Fibroblast of the conjunctiva (primary cell): ENCODE results near the gene PRRX2.
"Not testable (repeated sequence)": the region's sequence is repeated elsewhere in the genome, so short reads cannot be mapped to it uniquely, and the experiment has no call there.

Experiments
- DNase-seq: peaks from one replicate; pipeline ENCODE4 v3.0.0-alpha.2; 2010; ENCODE audit warnings: low read depth

The PRRX2 gene

GRCh38 chr9:129735546-129735945, 70.1 kb downstream of the PRRX2 start:
- DNase-seq: no peak

GRCh38 chr9:129736334-129736733, 70.9 kb downstream of the PRRX2 start:
- no peak for DNase-seq

DNA sequence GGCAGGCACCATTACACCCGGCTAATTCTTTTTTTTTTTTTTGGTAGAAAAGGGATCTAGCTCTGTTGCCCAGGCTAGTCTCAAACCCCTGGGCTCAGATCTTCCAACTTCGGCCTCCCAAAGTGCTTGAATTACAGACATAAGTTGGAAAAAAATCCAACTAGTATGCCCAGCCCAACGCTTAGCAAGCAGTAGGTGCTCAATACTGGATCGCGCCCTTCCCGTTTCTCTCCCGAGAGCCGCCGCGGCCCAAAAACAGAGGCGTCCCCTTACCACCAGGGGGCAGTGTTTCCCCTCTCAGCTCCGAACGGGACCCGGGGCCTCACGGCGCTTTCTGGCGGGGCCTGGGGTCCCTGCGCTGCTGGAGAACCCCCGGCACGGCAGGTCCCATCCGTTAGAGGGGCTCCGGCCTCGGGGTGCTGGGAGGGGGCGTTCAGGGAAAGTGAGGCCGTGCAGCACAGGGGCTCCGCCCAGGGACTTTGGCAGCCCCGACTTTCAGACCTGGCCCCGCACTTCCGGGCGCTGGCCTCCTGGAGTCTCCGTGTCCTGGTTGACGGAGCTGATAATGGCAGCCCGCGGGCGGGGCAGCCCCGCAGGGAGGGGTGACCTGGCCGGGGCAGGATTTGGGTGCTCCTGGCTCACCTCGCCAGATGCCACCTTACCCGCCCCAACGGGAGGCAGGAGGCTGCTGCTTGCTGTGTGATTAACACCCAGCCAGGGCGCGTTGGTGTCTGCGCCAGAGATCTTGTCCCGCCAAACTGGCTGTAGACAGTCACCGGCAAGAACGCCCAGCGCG, 72.2 kb downstream of the PRRX2 start:
- no peak for DNase-seq

GRCh38 chr9:129739432-129739831, 74.0 kb downstream of the PRRX2 start:
- no peak for DNase-seq

GRCh38 chr9:129740174-129740573, 74.7 kb downstream of the PRRX2 start:
- no peak for DNase-seq

- no peak for DNase-seq
These were observed 75.4 kb downstream of the PRRX2 start for GRCh38 chr9:129740666-129741464.

GRCh38 chr9:129745200-129745599, 79.8 kb downstream of the PRRX2 start:
- no peak for DNase-seq

- DNase-seq: no peak
These were observed 80.8 kb downstream of the PRRX2 start for GRCh38 chr9:129746092-129746777.

- DNase-seq: no peak
These were observed 82.8 kb downstream of the PRRX2 start for GRCh38 chr9:129748249-129748648.

GRCh38 chr9:129749052-129749451, 83.6 kb downstream of the PRRX2 start:
- not testable (repeated sequence) for DNase-seq

DNA sequence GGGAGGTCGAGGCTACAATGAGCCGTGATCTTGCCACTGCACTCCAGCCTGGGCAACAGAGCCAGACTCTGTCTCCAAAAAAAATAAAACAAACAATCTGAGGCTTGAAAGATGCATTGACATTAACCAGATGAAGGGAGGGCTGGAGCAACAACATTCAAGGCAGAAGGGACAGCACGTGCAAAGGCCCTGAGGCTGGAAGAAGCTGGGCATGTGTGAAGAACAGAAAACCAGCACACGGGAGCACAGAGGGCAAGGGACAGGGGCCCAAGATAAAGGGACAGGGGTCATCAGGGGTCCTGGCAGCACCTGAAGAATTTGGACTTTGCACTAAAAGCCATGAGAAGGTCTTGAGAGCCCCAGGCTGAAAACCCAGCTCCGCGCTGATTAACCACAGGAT, 84.1 kb downstream of the PRRX2 start:
- no peak for DNase-seq

GRCh38 chr9:129750013-129750638, 84.7 kb downstream of the PRRX2 start:
- DNase-seq: no peak

DNA sequence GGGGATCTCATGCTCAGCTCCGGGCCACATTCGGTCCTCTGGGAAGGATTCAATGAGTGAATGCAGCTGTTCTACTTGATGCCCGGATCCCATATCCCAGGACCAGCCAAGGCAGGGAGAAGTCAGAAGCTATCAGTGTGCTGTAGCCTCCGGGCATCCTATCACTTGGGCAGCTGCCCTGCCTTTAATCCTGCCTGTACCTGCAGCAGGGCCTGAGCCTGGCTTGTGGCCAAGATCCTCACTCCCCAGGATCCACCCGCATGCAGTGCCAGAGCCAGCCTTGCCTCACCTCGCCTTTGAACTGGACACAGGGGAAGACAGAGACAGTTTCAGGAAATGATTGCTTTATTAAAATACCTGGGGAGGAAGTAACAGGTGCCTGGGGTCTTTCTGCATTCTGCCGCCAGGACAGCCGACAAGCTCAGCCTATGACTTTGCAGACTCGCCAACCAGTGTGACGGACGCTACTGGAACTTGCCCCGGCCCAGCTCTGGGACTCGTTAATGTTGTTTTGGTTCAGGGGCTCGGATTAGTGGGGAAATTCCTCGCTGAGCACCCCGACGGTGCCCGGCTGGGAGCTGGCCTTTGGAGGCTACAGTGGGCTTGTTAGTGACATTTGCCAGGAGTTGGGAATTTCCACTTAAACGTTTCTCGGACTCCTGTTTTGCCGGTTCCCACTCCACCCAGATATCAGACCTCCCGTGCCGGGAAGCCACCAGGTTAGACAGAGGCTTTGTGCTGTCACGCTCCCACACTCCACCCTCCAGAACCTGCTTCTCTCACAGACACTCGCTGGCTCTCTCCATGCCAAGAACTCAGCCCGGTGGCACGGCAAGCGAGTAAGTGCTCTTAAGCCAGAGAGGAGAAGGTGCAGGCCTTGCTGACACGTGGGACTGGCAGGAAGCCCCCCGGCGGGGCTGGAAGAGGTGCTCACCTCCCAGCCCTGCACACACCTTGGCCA, 86.7 kb downstream of the PRRX2 start:
- DNase-seq: no peak

DNA sequence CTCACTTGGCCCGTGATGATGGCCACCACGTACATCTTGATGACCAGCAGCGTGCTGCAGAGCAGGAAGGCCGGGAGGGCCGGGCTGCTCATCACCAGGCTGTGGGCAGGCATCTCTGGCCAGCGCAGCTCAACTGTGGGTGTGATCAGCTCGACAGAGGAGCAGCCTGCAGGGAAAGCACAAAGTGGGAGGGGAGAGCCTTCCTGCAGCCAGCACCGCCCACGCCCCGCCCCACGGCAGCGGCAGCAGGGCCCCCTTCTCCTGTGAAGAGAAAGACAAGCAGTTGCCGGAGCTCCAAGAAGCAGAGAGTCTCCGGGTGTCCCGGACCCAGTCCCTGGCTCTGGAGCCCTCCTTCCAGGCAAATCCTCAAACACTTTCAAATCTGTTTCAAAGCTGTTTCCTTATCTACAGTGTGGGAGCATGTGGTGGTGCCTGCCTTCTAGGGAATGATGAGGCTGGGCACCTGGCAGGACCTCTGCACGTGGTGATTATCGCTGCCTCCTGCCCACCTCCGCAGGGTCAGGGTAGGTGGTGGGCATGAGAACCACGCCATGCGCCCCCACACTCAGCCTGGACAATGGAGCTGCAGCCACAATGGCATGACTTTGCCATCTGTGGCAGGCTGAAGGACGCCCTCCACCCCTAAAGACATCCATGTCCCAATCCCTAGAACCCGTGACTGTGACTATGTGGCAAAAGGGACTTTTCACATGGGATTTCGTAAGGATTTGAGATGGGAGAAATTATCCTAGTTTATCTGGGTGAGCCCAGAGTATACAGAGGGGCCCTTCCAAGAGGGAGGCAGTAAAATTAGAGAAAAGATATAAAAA, 87.7 kb downstream of the PRRX2 start, which contains the start of gene PTGES:
PTGES (minus strand) TSS at position 143 of the 830 bp plus-strand sequence; CDS start at position 113, 30 bp downstream.
- DNase-seq: peak; percentile 81

GRCh38 chr9:129755151-129755550, 89.7 kb downstream of the PRRX2 start:
- DNase-seq: no peak

GRCh38 chr9:129756191-129756590, 90.7 kb downstream of the PRRX2 start:
- DNase-seq: no peak

- no peak for DNase-seq
These were observed 91.6 kb downstream of the PRRX2 start for GRCh38 chr9:129757045-129757444.

DNA sequence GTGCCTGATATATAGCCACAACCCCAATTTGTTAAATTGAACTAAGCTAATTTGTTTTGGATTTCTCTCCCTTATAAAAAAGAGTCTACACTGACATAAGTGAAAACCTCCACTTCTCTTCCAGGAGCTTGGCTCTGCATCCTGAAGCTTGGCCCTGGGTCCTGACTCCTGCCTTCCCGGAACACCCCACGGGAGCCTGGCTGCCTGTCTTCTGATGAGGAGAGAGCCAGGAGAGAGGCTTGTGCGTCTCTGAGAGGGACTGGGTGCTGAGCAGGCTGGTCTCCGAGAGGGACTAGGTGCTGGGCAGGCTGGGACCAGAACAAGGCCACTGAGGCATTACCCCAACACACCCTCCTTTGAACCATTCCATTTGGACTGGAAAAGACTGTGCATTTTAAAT, 93.9 kb downstream of the PRRX2 start:
- no peak for DNase-seq

- no peak for DNase-seq
These were observed 94.5 kb downstream of the PRRX2 start for GRCh38 chr9:129759804-129760502.
